Spleen (tissue), 7 donors: ENCODE measurements around the gene GJA10.

Source experiments
- CTCF ChIP-seq, 11 experiments: fragments of 200-600 bp in 7 of 11; fragments of 450-650 bp in 4 of 11; sonication (generic) in 4 of 11; IDR thresholded peaks in 8 of 11; conservative IDR thresholded peaks in 3 of 11; 1 replicate in 7 of 11; 2 replicates in 4 of 11; pipeline versions ENCODE4 v1.4.0 to v1.8.0; 2016 to 2021; ENCODE audit warnings: antibody characterized with exemption in 11 of 11, inconsistent platforms in 4 of 11, mild to moderate bottlenecking in 1 of 11
- POLR2A ChIP-seq, 3 donors: fragments of 450-650 bp; IDR thresholded peaks; one replicate each; pipeline ENCODE4 v1.5.1; 2017; ENCODE audit warnings: antibody characterized with exemption in 3 of 3, mild to moderate bottlenecking in 1 of 3
- POLR2AphosphoS5 ChIP-seq, 3 donors: sonication (generic); formaldehyde crosslinking; IDR thresholded peaks; one replicate each; pipeline ENCODE4 v1.5.1; 2017; ENCODE audit warnings: antibody characterized with exemption in 3 of 3
- donor health status: DM: no; HTN: no; CAD: no; lungs with moderate emphysema.
- donor health status: DM: no; HTN: no; CAD: no.
- donor health status: DM: no; HTN: no; CAD: no.

- TF ChIP-seq POLR2A (IDR thresholded peaks at IDR 0.05) (no peak), CTCF (IDR thresholded peaks at IDR 0.05 in 8 of 11, conservative IDR thresholded peaks at IDR 0.05 in 3 of 11) (no peak), POLR2AphosphoS5 (IDR thresholded peaks at IDR 0.05) (no peak)
These were observed 41.2 kb upstream of the GJA10 start for GRCh38 chr6:89853068-89853467.
